GM23338 (cell line): ENCODE data around the gene ASTN1. TPM values are rescaled to one million over a fixed set of nuclear protein-coding genes. Genes with fewer than 3 reads are reported as not detected.

Source experiments
- ATAC-seq: fragments of 200-7000 bp; cut with Tn5 transposase; 3 replicates; pipeline ENCODE4 v1.9.1; 2020
- DNase-seq: peaks from one replicate; pipeline ENCODE4 v3.0.0-alpha.2; 2015; ENCODE audit warnings: low spot score
- H2AFZ ChIP-seq: fragments of 200-600 bp; sonication (generic); 2 replicates; pipeline ENCODE4 v1.8.0; 2016; ENCODE audit warnings: antibody characterized with exemption, mild to moderate bottlenecking, moderate library complexity
- H3F3A ChIP-seq: fragments of 200-600 bp; sonication (generic); replicated peaks from 2 replicates; pipeline ENCODE4 v1.8.0; 2017; ENCODE audit warnings: antibody characterized with exemption, mixed run types, low read depth
- H3K27ac ChIP-seq: fragments of 200-600 bp; sonication (generic); 2 replicates; pipeline ENCODE4 v1.6.1; 2016; ENCODE audit warnings: low read depth
- H3K27me3 ChIP-seq: fragments of 200-600 bp; sonication (generic); 2 replicates; pipeline ENCODE4 v1.8.0; 2016; ENCODE audit warnings: mild to moderate bottlenecking, mixed run types, moderate library complexity; ENCODE audit not compliant: insufficient read depth
- H3K36me3 ChIP-seq: fragments of 200-600 bp; sonication (generic); 2 replicates; pipeline ENCODE4 v1.8.0; 2016; ENCODE audit warnings: mild to moderate bottlenecking; ENCODE audit not compliant: insufficient read depth
- H3K4me1 ChIP-seq: fragments of 200-600 bp; sonication (generic); 2 replicates; pipeline ENCODE4 v1.8.0; 2016; ENCODE audit warnings: mild to moderate bottlenecking, moderate library complexity; ENCODE audit not compliant: insufficient read depth
- H3K4me2 ChIP-seq: fragments of 200-600 bp; sonication (generic); 2 replicates; pipeline ENCODE4 v1.7.1; 2017; ENCODE audit warnings: mixed run types
- H3K4me3 ChIP-seq: fragments of 200-600 bp; sonication (generic); 2 replicates; pipeline ENCODE4 v1.6.1; 2016; ENCODE audit warnings: mixed run types
- H3K79me2 ChIP-seq: fragments of 200-600 bp; sonication (generic); replicated peaks from 2 replicates; pipeline ENCODE4 v1.8.0; 2017; ENCODE audit warnings: mild to moderate bottlenecking; ENCODE audit not compliant: insufficient read depth
- H3K9me2 ChIP-seq: fragments of 200-600 bp; sonication (generic); 2 replicates; pipeline ENCODE4 v1.8.0; 2017; ENCODE audit not compliant: insufficient read depth
- H4K20me1 ChIP-seq: fragments of 200-600 bp; sonication (generic); replicated peaks from 2 replicates; pipeline ENCODE4 v1.8.0; 2017; ENCODE audit warnings: mild to moderate bottlenecking; ENCODE audit not compliant: insufficient read depth
- H3K27ac Mint-ChIP-seq: 2 replicates; pipeline ENCODE4 v1.8.0; 2020; ENCODE audit warnings: inconsistent platforms, mild to moderate bottlenecking, moderate library complexity, mixed read lengths
- H3K27me3 Mint-ChIP-seq: 3 replicates; pipeline ENCODE4 v1.8.0; 2022; ENCODE audit warnings: low read depth, mild to moderate bottlenecking, moderate library complexity, mixed read lengths, inconsistent platforms; ENCODE audit not compliant: insufficient read depth, poor library complexity
- H3K36me3 Mint-ChIP-seq: 3 replicates; pipeline ENCODE4 v1.8.0; 2021; ENCODE audit warnings: low read depth, mild to moderate bottlenecking, inconsistent platforms, moderate library complexity, mixed read lengths
- H3K4me1 Mint-ChIP-seq: 3 replicates; pipeline ENCODE4 v1.8.0; 2020; ENCODE audit warnings: mild to moderate bottlenecking, inconsistent platforms, mixed read lengths
- H3K4me3 Mint-ChIP-seq: 3 replicates; pipeline ENCODE4 v1.8.0; 2021; ENCODE audit warnings: moderate library complexity, mild to moderate bottlenecking, inconsistent platforms, mixed read lengths
- H3K9me3 Mint-ChIP-seq: 3 replicates; pipeline ENCODE4 v1.8.0; 2020; ENCODE audit warnings: moderate library complexity, mild to moderate bottlenecking, inconsistent platforms, mixed read lengths
- CREB1 ChIP-seq: fragments of 250-450 bp; sonication (Bioruptor Pico); IDR thresholded peaks from 2 replicates; pipeline ENCODE4 v1.5.0; 2020; ENCODE audit warnings: low read depth, mild to moderate bottlenecking, moderate library complexity
- ETS1 ChIP-seq: IDR thresholded peaks from 2 replicates; pipeline ENCODE4 v1.6.1; 2016; ENCODE audit warnings: antibody characterized with exemption
- JUNB ChIP-seq: IDR thresholded peaks from one replicate; pipeline ENCODE4 v1.6.1; 2016; ENCODE audit warnings: antibody characterized with exemption; ENCODE audit not compliant: unreplicated experiment
- STAT1 ChIP-seq: IDR thresholded peaks from one replicate; pipeline ENCODE4 v1.6.1; 2016; ENCODE audit warnings: antibody characterized with exemption; ENCODE audit not compliant: unreplicated experiment
- ZNF114 ChIP-seq: fragments of 250-450 bp; sonication (Bioruptor Pico); IDR thresholded peaks from 2 replicates; pipeline ENCODE4 v1.5.0; 2020; ENCODE audit warnings: mild to moderate bottlenecking, moderate library complexity
- ZNF331 ChIP-seq: fragments of 250-450 bp; sonication (Bioruptor Pico); IDR thresholded peaks from 2 replicates; pipeline ENCODE4 v1.5.0; 2020; ENCODE audit warnings: low read depth, mild to moderate bottlenecking, moderate library complexity
- ZNF462 ChIP-seq: fragments of 250-450 bp; sonication (Bioruptor Pico); IDR thresholded peaks from 2 replicates; pipeline ENCODE4 v1.5.0; 2020; ENCODE audit warnings: mild to moderate bottlenecking, moderate library complexity
- polyA plus RNA-seq: library from polyadenylated mRNA; unstranded; fragments of >200 nt; fragmentation: Nextera tagmentation; extraction: Ambion mirVana; gene quantifications from 2 replicates; pipeline ENCODE4 v1.2.1, GENCODE V29; 2016
- total RNA-seq: library from RNA; depleted of rRNA; stranded (reverse); fragments of >200 nt; shearing (Covaris generic); gene quantifications from 2 replicates; pipeline ENCODE4 v1.2.3, GENCODE V29; 2014
- TF ChIP-seq, protein P1 (sequence below): IDR thresholded peaks from one replicate; pipeline ENCODE4 v1.6.1; 2018; ENCODE audit warnings: antibody characterized with exemption; ENCODE audit not compliant: unreplicated experiment

The ASTN1 gene
- total and polyA plus RNA-seq, 2 experiments from 2014 or later: 2.0 to 5.2 TPM

DNA sequence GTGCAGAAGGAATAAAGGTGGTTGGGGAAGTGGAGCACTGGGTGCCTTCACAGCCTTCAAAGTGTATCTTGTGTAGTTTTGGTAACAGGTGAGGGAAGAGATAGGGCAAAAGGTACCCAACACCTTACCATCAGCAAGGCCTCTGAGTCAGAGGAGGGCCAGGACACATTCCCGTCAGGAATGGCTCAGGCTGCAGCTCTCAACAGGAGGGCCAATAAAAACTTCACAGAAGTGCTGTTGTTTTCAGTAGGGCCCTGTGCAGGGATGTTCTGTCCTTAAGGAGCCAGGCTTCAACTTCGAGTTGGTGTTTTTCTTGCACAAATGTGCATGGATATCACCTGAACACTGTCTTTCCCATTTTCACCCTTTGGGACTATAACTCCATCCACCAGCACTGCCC, 333.4 kb downstream of the ASTN1 start:
- Histone ChIP-seq H3K27me3 (no peaks in the 10 kb centered on the region), H3K4me1 (no peaks in the 10 kb centered on the region), H3K79me2 (no peaks in the 10 kb centered on the region), H3K27ac (no peak overlapping the region), H3K4me3 (no peak overlapping the region), H2AFZ (no peak overlapping the region), H3K36me3 (no peaks in the 10 kb centered on the region), H3F3A (no peaks in the 10 kb centered on the region), H4K20me1 (no peaks in the 10 kb centered on the region), H3K4me2 (no peak overlapping the region), H3K9me2 (0 out of 2 replicates have a peak, but pooled peaks cover 13% of the 10 kb centered on the region)
- TF ChIP-seq JUNB: no peak
- TF ChIP-seq, protein P1, sequence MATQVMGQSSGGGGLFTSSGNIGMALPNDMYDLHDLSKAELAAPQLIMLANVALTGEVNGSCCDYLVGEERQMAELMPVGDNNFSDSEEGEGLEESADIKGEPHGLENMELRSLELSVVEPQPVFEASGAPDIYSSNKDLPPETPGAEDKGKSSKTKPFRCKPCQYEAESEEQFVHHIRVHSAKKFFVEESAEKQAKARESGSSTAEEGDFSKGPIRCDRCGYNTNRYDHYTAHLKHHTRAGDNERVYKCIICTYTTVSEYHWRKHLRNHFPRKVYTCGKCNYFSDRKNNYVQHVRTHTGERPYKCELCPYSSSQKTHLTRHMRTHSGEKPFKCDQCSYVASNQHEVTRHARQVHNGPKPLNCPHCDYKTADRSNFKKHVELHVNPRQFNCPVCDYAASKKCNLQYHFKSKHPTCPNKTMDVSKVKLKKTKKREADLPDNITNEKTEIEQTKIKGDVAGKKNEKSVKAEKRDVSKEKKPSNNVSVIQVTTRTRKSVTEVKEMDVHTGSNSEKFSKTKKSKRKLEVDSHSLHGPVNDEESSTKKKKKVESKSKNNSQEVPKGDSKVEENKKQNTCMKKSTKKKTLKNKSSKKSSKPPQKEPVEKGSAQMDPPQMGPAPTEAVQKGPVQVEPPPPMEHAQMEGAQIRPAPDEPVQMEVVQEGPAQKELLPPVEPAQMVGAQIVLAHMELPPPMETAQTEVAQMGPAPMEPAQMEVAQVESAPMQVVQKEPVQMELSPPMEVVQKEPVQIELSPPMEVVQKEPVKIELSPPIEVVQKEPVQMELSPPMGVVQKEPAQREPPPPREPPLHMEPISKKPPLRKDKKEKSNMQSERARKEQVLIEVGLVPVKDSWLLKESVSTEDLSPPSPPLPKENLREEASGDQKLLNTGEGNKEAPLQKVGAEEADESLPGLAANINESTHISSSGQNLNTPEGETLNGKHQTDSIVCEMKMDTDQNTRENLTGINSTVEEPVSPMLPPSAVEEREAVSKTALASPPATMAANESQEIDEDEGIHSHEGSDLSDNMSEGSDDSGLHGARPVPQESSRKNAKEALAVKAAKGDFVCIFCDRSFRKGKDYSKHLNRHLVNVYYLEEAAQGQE: no peak
- no peak for TF ChIP-seq ZNF114
- TF ChIP-seq STAT1: no peak
- TF ChIP-seq ETS1: no peak
- TF ChIP-seq ZNF462 (CRISPR knock-in tag): no peak
- no peak for TF ChIP-seq CREB1 (CRISPR knock-in tag)
- TF ChIP-seq ZNF331 (CRISPR knock-in tag): no peak
- ATAC-seq (no peak), DNase-seq (no peak)
- no peaks in the 10 kb centered on the region for H3K27me3 Mint-ChIP-seq
- no peaks in the 10 kb centered on the region; the same call in 2 of the 3 replicates for H3K4me1 Mint-ChIP-seq
- no peaks in the 10 kb centered on the region for H3K36me3 Mint-ChIP-seq
- H3K9me3 Mint-ChIP-seq: no peaks in the 10 kb centered on the region
- H3K4me3 Mint-ChIP-seq: no peak overlapping the region
- no peak overlapping the region for H3K27ac Mint-ChIP-seq
